ENCODE results near the gene SORCS2.

GRCh38 chr4:7298619-7299009 is 106.3 kb downstream of the SORCS2 start:
- TF ChIP-seq CTCF (IDR thresholded peaks at IDR 0.05), result no peak
- no peak for TF ChIP-seq POLR2A (IDR thresholded peaks at IDR 0.05)
- no peak for TF ChIP-seq EP300 (IDR thresholded peaks at IDR 0.05)
